ENCODE data around the gene NKPD1. TPM values are rescaled to one million over a fixed set of nuclear protein-coding genes. Genes with fewer than 3 reads are reported as not detected.

Gene NKPD1
- total RNA-seq, 1 donor from 2014 or later = 0.10 TPM

DNA sequence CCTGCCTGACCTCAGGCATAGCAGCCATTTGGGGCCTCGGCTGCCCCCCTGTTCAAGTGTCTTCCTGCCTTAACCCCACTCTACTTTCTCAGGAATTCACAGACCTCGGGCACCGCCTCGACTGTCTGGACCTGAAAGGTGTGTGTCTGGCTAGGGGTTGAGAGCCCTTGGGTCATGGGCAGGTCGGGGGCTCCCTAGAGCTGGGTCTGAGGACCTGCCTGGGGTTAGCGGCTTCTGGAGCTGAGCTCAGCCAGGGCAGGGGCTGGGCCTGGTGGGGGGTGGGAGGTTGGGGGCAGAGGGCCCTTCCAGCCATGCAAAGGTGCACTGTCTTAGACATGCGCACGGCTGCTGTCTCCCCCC is 20.7 kb downstream of the NKPD1 start:
- DNase-seq (ENCODE audit: low spot score) = no peak
- Mint-ChIP-seq H3K4me1 (ENCODE audit: low read depth) (peaks cover 7% of the 10 kb centered on the region), H3K9me3 (ENCODE audit: low read depth) (no peaks in the 10 kb centered on the region), H3K27me3 (ENCODE audit: low read depth) (no peaks in the 10 kb centered on the region), H3K4me3 (ENCODE audit: unreplicated experiment) (no peak overlapping the region), H3K36me3 (ENCODE audit: low read depth) (peaks cover 7% of the 10 kb centered on the region), H3K27ac (ENCODE audit: unreplicated experiment) (no peak overlapping the region)
- no peak for TF ChIP-seq CTCF (IDR thresholded peaks at IDR 0.05)

- Mint-ChIP-seq H3K4me1 (ENCODE audit: low read depth) (peaks cover 7% of the 10 kb centered on the region), H3K4me3 (ENCODE audit: unreplicated experiment) (no peak overlapping the region), H3K27ac (ENCODE audit: unreplicated experiment) (no peak overlapping the region), H3K36me3 (ENCODE audit: low read depth) (peaks cover 7% of the 10 kb centered on the region), H3K9me3 (ENCODE audit: low read depth) (no peaks in the 10 kb centered on the region), H3K27me3 (ENCODE audit: low read depth) (no peaks in the 10 kb centered on the region)
- no peak for TF ChIP-seq CTCF (IDR thresholded peaks at IDR 0.05)
- no peak for DNase-seq (ENCODE audit: low spot score)
Measured at GRCh38 chr19:45139286-45140143, 21.3 kb downstream of the NKPD1 start.

DNA sequence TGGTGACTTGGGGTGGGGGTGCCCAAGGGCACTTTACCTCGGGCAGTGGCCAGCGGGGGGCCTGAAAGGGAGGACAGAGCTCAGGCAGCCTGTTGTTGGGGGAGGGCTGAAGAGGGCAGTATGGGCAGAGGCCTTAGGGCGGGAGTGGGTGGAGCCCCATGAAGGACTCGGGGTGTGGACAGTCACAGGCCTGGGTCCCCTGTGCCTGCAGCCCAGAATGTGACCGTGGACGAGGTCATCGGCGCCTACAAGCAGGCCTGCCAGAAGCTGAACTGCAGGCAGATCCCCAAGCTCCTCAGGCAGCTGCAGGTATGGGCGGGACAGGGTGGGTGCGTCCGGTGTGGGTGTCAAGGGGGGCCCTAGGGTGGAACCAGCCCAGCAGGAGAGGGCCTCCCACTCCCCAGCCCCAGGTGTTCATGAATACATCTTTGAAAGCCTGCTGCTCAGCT is 22.5 kb downstream of the NKPD1 start:
- peaks cover 7% of the 10 kb centered on the region for H3K4me1 Mint-ChIP-seq (ENCODE audit: low read depth)
- H3K27ac Mint-ChIP-seq (ENCODE audit: unreplicated experiment) = peak overlapping the region; percentile 4
- no peaks in the 10 kb centered on the region for H3K9me3 Mint-ChIP-seq (ENCODE audit: low read depth)
- DNase-seq (ENCODE audit: low spot score) = no peak
- no peak for TF ChIP-seq CTCF (IDR thresholded peaks at IDR 0.05)
- H3K4me3 Mint-ChIP-seq (ENCODE audit: unreplicated experiment) = no peak overlapping the region
- peaks cover 7% of the 10 kb centered on the region for H3K36me3 Mint-ChIP-seq (ENCODE audit: low read depth)
- H3K27me3 Mint-ChIP-seq (ENCODE audit: low read depth) = no peaks in the 10 kb centered on the region

- H3K36me3 Mint-ChIP-seq (ENCODE audit: low read depth) = no peaks in the 10 kb centered on the region
- peaks cover 7% of the 10 kb centered on the region for H3K4me1 Mint-ChIP-seq (ENCODE audit: low read depth)
- DNase-seq (ENCODE audit: low spot score) = no peak
- no peak for TF ChIP-seq CTCF (IDR thresholded peaks at IDR 0.05)
- peak overlapping the region; percentile 66 for H3K27ac Mint-ChIP-seq (ENCODE audit: unreplicated experiment)
- no peaks in the 10 kb centered on the region for H3K9me3 Mint-ChIP-seq (ENCODE audit: low read depth)
- no peak overlapping the region for H3K4me3 Mint-ChIP-seq (ENCODE audit: unreplicated experiment)
- no peaks in the 10 kb centered on the region for H3K27me3 Mint-ChIP-seq (ENCODE audit: low read depth)
Measured at GRCh38 chr19:45137179-45137761, 23.5 kb downstream of the NKPD1 start.

GRCh38 chr19:45136507-45137178 is 24.1 kb downstream of the NKPD1 start:
- Mint-ChIP-seq H3K27ac (ENCODE audit: unreplicated experiment) (peak overlapping the region; percentile 27), H3K36me3 (ENCODE audit: low read depth) (no peaks in the 10 kb centered on the region), H3K9me3 (ENCODE audit: low read depth) (no peaks in the 10 kb centered on the region), H3K4me1 (ENCODE audit: low read depth) (peaks cover 7% of the 10 kb centered on the region), H3K4me3 (ENCODE audit: unreplicated experiment) (no peak overlapping the region), H3K27me3 (ENCODE audit: low read depth) (no peaks in the 10 kb centered on the region)
- no peak for DNase-seq (ENCODE audit: low spot score)
- no peak for TF ChIP-seq CTCF (IDR thresholded peaks at IDR 0.05)
